ENCODE results near the gene KCNH1.

DNA sequence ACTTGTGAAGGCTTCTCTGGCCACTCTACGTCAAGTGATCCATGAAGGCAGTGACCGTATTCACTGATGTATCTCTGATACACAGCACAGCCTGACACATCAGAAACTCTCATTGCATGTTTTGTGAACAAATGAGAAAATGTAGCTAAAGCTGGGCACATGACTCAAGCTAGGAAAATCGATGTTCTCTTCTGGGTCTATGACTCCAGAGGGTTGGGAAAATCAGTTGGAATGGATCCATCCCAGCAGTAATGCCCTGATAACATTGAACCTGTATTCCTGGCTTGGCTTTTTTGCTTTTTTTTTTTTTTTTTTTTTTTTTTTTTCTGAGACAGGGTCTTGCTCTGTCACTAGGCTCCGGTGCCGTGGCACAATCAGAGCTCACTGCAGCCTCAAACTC lies 395.7 kb downstream of the KCNH1 start:
- TF ChIP-seq POLR2A (IDR thresholded peaks at IDR 0.05) (no peak), EP300 (IDR thresholded peaks at IDR 0.05) (no peak)
- TF ChIP-seq, protein P1, sequence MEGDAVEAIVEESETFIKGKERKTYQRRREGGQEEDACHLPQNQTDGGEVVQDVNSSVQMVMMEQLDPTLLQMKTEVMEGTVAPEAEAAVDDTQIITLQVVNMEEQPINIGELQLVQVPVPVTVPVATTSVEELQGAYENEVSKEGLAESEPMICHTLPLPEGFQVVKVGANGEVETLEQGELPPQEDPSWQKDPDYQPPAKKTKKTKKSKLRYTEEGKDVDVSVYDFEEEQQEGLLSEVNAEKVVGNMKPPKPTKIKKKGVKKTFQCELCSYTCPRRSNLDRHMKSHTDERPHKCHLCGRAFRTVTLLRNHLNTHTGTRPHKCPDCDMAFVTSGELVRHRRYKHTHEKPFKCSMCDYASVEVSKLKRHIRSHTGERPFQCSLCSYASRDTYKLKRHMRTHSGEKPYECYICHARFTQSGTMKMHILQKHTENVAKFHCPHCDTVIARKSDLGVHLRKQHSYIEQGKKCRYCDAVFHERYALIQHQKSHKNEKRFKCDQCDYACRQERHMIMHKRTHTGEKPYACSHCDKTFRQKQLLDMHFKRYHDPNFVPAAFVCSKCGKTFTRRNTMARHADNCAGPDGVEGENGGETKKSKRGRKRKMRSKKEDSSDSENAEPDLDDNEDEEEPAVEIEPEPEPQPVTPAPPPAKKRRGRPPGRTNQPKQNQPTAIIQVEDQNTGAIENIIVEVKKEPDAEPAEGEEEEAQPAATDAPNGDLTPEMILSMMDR (IDR thresholded peaks at IDR 0.05), result no peak
